H9 (cell line): Measurements from ENCODE around the gene UPF2. TPM values are rescaled to one million over a fixed set of nuclear protein-coding genes. Genes with fewer than 3 reads are reported as not detected.

Experiments used
- DNase-seq: peaks from one replicate; pipeline ENCODE4 v3.0.0-alpha.2; 2017
- H2AFZ ChIP-seq: one replicate; pipeline ENCODE4 v1.6.1; 2013; ENCODE audit warnings: mild to moderate bottlenecking, low read length, control low read depth, moderate library complexity
- H2AK5ac ChIP-seq: 2 replicates; pipeline ENCODE4 v1.6.1; 2013; ENCODE audit warnings: low read length, control low read depth, mixed read lengths; ENCODE audit not compliant: insufficient read length
- H2BK120ac ChIP-seq: one replicate; pipeline ENCODE4 v1.6.1; 2013; ENCODE audit warnings: low read depth, mild to moderate bottlenecking, low read length, control low read depth, inconsistent platforms; ENCODE audit not compliant: poor library complexity, severe bottlenecking
- H2BK12ac ChIP-seq: 2 replicates; pipeline ENCODE4 v1.6.1; 2013; ENCODE audit warnings: low read length, control low read depth, mixed read lengths, low read depth; ENCODE audit not compliant: insufficient read length
- H2BK15ac ChIP-seq: 2 replicates; pipeline ENCODE4 v1.6.1; 2013; ENCODE audit warnings: low read depth, low read length, control low read depth
- H2BK20ac ChIP-seq: one replicate; pipeline ENCODE4 v1.6.1; 2013; ENCODE audit warnings: low read depth, mild to moderate bottlenecking, low read length, control low read depth, inconsistent platforms; ENCODE audit not compliant: poor library complexity, severe bottlenecking
- H2BK5ac ChIP-seq: 2 replicates; pipeline ENCODE4 v1.6.1; 2013; ENCODE audit warnings: low read length, control low read depth, mixed read lengths; ENCODE audit not compliant: insufficient read length
- H3K14ac ChIP-seq: 2 replicates; pipeline ENCODE4 v1.6.1; 2013; ENCODE audit warnings: low read length, control low read depth; ENCODE audit not compliant: insufficient read depth
- H3K18ac ChIP-seq: 2 replicates; pipeline ENCODE4 v1.6.1; 2013; ENCODE audit warnings: low read depth, mild to moderate bottlenecking, mixed read lengths, low read length, control low read depth; ENCODE audit not compliant: insufficient read length
- H3K23ac ChIP-seq: 2 replicates; pipeline ENCODE4 v1.6.1; 2013; ENCODE audit warnings: low read length, control low read depth, mixed read lengths, low read depth; ENCODE audit not compliant: insufficient read length
- H3K23me2 ChIP-seq: 2 replicates; pipeline ENCODE4 v1.6.1; 2013; ENCODE audit warnings: low read depth, mild to moderate bottlenecking, mixed read lengths, low read length, control low read depth; ENCODE audit not compliant: insufficient read length, poor library complexity, severe bottlenecking
- H3K27ac ChIP-seq: 2 replicates; pipeline ENCODE4 v1.5.1; 2013; ENCODE audit warnings: low read length, control low read depth, mixed read lengths, low read depth; ENCODE audit not compliant: insufficient read length
- H3K27me3 ChIP-seq: 2 replicates; pipeline ENCODE4 v1.6.1; 2013; ENCODE audit warnings: low read length, control low read depth, inconsistent platforms; ENCODE audit not compliant: insufficient read depth
- H3K4ac ChIP-seq: 2 replicates; pipeline ENCODE4 v1.6.1; 2013; ENCODE audit warnings: low read depth, mild to moderate bottlenecking, control low read depth, inconsistent platforms, low read length, moderate library complexity
- H3K4me1 ChIP-seq: 2 replicates; pipeline ENCODE4 v1.6.1; 2013; ENCODE audit warnings: low read length, control low read depth, inconsistent platforms; ENCODE audit not compliant: insufficient read depth
- H3K4me2 ChIP-seq: 2 replicates; pipeline ENCODE4 v1.6.1; 2013; ENCODE audit warnings: low read length, control low read depth, mixed read lengths; ENCODE audit not compliant: insufficient read length, insufficient read depth
- H3K56ac ChIP-seq: 2 replicates; pipeline ENCODE4 v1.6.1; 2013; ENCODE audit warnings: low read depth, mild to moderate bottlenecking, mixed read lengths, low read length, control low read depth; ENCODE audit not compliant: insufficient read length
- H3K79me1 ChIP-seq: 2 replicates; pipeline ENCODE4 v1.6.1; 2013; ENCODE audit warnings: low read depth, mild to moderate bottlenecking, moderate library complexity, low read length, control low read depth, inconsistent platforms; ENCODE audit not compliant: insufficient read depth, poor library complexity, severe bottlenecking
- H3K79me2 ChIP-seq: 2 replicates; pipeline ENCODE4 v1.6.1; 2013; ENCODE audit warnings: low read length, control low read depth, inconsistent platforms; ENCODE audit not compliant: insufficient read depth
- H3K9ac ChIP-seq: 2 replicates; pipeline ENCODE4 v1.6.1; 2013; ENCODE audit warnings: low read length, control low read depth, mixed read lengths; ENCODE audit not compliant: insufficient read length; ENCODE audit errors: extremely low read depth
- H3K9me3 ChIP-seq: one replicate; pipeline ENCODE4 v1.6.1; 2013; ENCODE audit warnings: low read depth, low read length, inconsistent platforms; ENCODE audit not compliant: control insufficient read depth
- H3T11ph ChIP-seq: one replicate; pipeline ENCODE4 v1.6.1; 2013; ENCODE audit warnings: mild to moderate bottlenecking, low read length, control low read depth, inconsistent platforms
- H4K20me1 ChIP-seq: one replicate; pipeline ENCODE4 v1.6.1; 2013; ENCODE audit not compliant: control insufficient read depth, insufficient read length, insufficient read depth
- H4K5ac ChIP-seq: 2 replicates; pipeline ENCODE4 v1.6.1; 2013; ENCODE audit warnings: low read depth, mild to moderate bottlenecking, mixed read lengths, low read length, control low read depth; ENCODE audit not compliant: insufficient read length
- H4K8ac ChIP-seq: replicated peaks from 2 replicates; pipeline ENCODE4 v1.6.1; 2013; ENCODE audit warnings: low read length, control low read depth, mixed read lengths, low read depth; ENCODE audit not compliant: insufficient read length
- H4K91ac ChIP-seq: 2 replicates; pipeline ENCODE4 v1.6.1; 2013; ENCODE audit warnings: low read depth, mild to moderate bottlenecking, moderate library complexity, mixed read lengths, low read length, control low read depth; ENCODE audit not compliant: insufficient read length
- H3K27ac Mint-ChIP-seq, 3 experiments: 2 replicates in 2 of 3; 3 replicates in 1 of 3; pipeline ENCODE4 v1.8.0; 2020 to 2021; ENCODE audit warnings: mixed read lengths in 3 of 3, mild to moderate bottlenecking in 1 of 3, moderate library complexity in 1 of 3
- H3K27me3 Mint-ChIP-seq: 2 replicates; pipeline ENCODE4 v1.8.0; 2021; ENCODE audit warnings: low read depth, mild to moderate bottlenecking, moderate library complexity, mixed read lengths
- H3K36me3 Mint-ChIP-seq, 3 experiments: 2 replicates in 2 of 3; 3 replicates in 1 of 3; pipeline ENCODE4 v1.8.0; 2020 to 2021; ENCODE audit warnings: low read depth in 3 of 3, mixed read lengths in 3 of 3; ENCODE audit not compliant: insufficient read depth in 1 of 3
- H3K4me1 Mint-ChIP-seq, 2 experiments: 2 replicates each; pipeline ENCODE4 v1.8.0; 2020; ENCODE audit warnings: mixed read lengths in 2 of 2
- H3K4me3 Mint-ChIP-seq, 2 experiments: 2 replicates in 1 of 2; 3 replicates in 1 of 2; pipeline ENCODE4 v1.8.0; 2020 to 2021; ENCODE audit warnings: mild to moderate bottlenecking in 2 of 2, mixed read lengths in 2 of 2, moderate library complexity in 1 of 2
- H3K9me3 Mint-ChIP-seq, 2 experiments: 2 replicates in 1 of 2; 3 replicates in 1 of 2; pipeline ENCODE4 v1.8.0; 2020; ENCODE audit warnings: mild to moderate bottlenecking in 2 of 2, mixed read lengths in 2 of 2, moderate library complexity in 1 of 2
- CTCF ChIP-seq: fragments of 200-600 bp; sonication (generic); conservative IDR thresholded peaks from 3 replicates; pipeline ENCODE4 v1.8.0; 2021; ENCODE audit warnings: antibody characterized with exemption, mild to moderate bottlenecking
- WGBS: extraction: QIAGEN DNeasy Blood & Tissue Kit; methylation state at CpG from one replicate; pipeline ENCODE4 v1.1.7; 2013; ENCODE audit warnings: missing lambda C conversion rate, low lambda C conversion rate, mixed read lengths; ENCODE audit not compliant: insufficient read length; ENCODE audit errors: extremely low coverage; 5-methylcytosine and 5-hydroxymethylcytosine counted together
- total RNA-seq: library from RNA; stranded (reverse); gene quantifications from 2 replicates; pipeline ENCODE4 v1.2.1, GENCODE V29; 2021

The UPF2 gene
- total RNA-seq, 1 experiment from 2014 or later: 34.1 TPM

GRCh38 chr10:11910102-11910501 lies 132.5 kb downstream of the UPF2 start:
- Histone ChIP-seq H4K5ac (no peak overlapping the region), H3K79me1 (no peaks in the 10 kb centered on the region), H3K14ac (no peak overlapping the region; the same call in 1 of the 2 replicates), H3K4me1 (no peaks in the 10 kb centered on the region), H3K9ac (no peak overlapping the region), H3K4ac (no peak overlapping the region), H3K27ac (no peak overlapping the region), H3K9me3 (no peaks in the 10 kb centered on the region), H4K91ac (no peak overlapping the region), H2BK5ac (no peak overlapping the region), H2AFZ (no peak overlapping the region), H2BK15ac (no peak overlapping the region), H3T11ph (no peak overlapping the region), H2AK5ac (no peak overlapping the region), H3K79me2 (no peaks in the 10 kb centered on the region), H3K18ac (no peak overlapping the region), H2BK20ac (no peak overlapping the region), H3K4me2 (no peak overlapping the region), H3K56ac (no peak overlapping the region), H2BK12ac (no peak overlapping the region), H3K23me2 (no peaks in the 10 kb centered on the region), H2BK120ac (no peak overlapping the region), H4K20me1 (no peaks in the 10 kb centered on the region), H4K8ac (no peak overlapping the region), H3K27me3 (no peaks in the 10 kb centered on the region), H3K23ac (no peak overlapping the region)
- H3K9me3 Mint-ChIP-seq: no peaks in the 10 kb centered on the region
- TF ChIP-seq CTCF: no peak
- no peak for DNase-seq
- WGBS: no CpG with 5 or more reads among the region's 10 CpGs
- no peak overlapping the region for H3K4me3 Mint-ChIP-seq
- H3K36me3 Mint-ChIP-seq: no peaks in the 10 kb centered on the region
- H3K27me3 Mint-ChIP-seq: peaks cover 5% of the 10 kb centered on the region
- no peak overlapping the region for H3K27ac Mint-ChIP-seq
- H3K4me1 Mint-ChIP-seq: peaks cover 10 to 11% of the 10 kb centered on the region in 2 experiments
